HEK293 (cell line): Measurements from ENCODE around the gene CAPN15.

ENCODE experiments used
- HOXA7 ChIP-seq: sonication (generic); formaldehyde crosslinking; IDR thresholded peaks from 2 replicates; pipeline ENCODE4 v1.8.1; 2022; ENCODE audit warnings: missing genetic modification reagents, borderline replicate concordance
- TCF7L2 ChIP-seq: IDR thresholded peaks from 2 replicates; pipeline ENCODE4 v1.6.1; 2011; ENCODE audit warnings: low read depth, mild to moderate bottlenecking, inconsistent platforms, low read length, moderate library complexity, borderline replicate concordance
- ZBTB1 ChIP-seq: fragments of 450-650 bp; formaldehyde crosslinking; IDR thresholded peaks from 2 replicates; pipeline ENCODE4 v1.5.1; 2016; ENCODE audit warnings: missing biosample characterization, missing genetic modification characterization
- ZBTB21 ChIP-seq: fragments of 450-650 bp; formaldehyde crosslinking; IDR thresholded peaks from 2 replicates; pipeline ENCODE4 v1.5.1; 2017; ENCODE audit warnings: missing biosample characterization, missing genetic modification characterization
- ZNF223 ChIP-seq: fragments of 450-650 bp; formaldehyde crosslinking; IDR thresholded peaks from 2 replicates; pipeline ENCODE4 v1.5.1; 2016; ENCODE audit warnings: missing biosample characterization, missing genetic modification characterization
- ZNF23 ChIP-seq: fragments of 450-650 bp; formaldehyde crosslinking; IDR thresholded peaks from 2 replicates; pipeline ENCODE4 v1.5.1; 2016; ENCODE audit warnings: missing biosample characterization, missing genetic modification characterization, borderline replicate concordance
- ZNF274 ChIP-seq, 2 experiments: fragments of 200-500 bp in 1 of 2; fragments of 450-650 bp in 1 of 2; sonication (Bioruptor generic) in 1 of 2; formaldehyde crosslinking in 1 of 2; IDR thresholded peaks; 2 replicates each; pipeline versions ENCODE4 v1.5.1 to v1.6.1; 2014 to 2016; ENCODE audit warnings: borderline replicate concordance in 1 of 2, inconsistent platforms in 1 of 2, low read length in 1 of 2, missing biosample characterization in 1 of 2, missing genetic modification characterization in 1 of 2
- ZNF501 ChIP-seq: fragments of 450-650 bp; formaldehyde crosslinking; IDR thresholded peaks from 2 replicates; pipeline ENCODE4 v1.5.1; 2016; ENCODE audit warnings: missing biosample characterization, missing genetic modification characterization
- ZNF747 ChIP-seq: fragments of 450-650 bp; formaldehyde crosslinking; IDR thresholded peaks from 2 replicates; pipeline ENCODE4 v1.5.1; 2016; ENCODE audit warnings: missing biosample characterization, missing genetic modification characterization
- ZSCAN30 ChIP-seq: fragments of 450-650 bp; IDR thresholded peaks from 2 replicates; pipeline ENCODE4 v1.5.1; 2018; ENCODE audit warnings: missing biosample characterization, mild to moderate bottlenecking, missing genetic modification characterization, moderate library complexity
- TF ChIP-seq, protein P1 (sequence below): fragments of 450-650 bp; formaldehyde crosslinking; IDR thresholded peaks from 2 replicates; pipeline ENCODE4 v1.5.1; 2016; ENCODE audit warnings: missing biosample characterization, missing genetic modification characterization
- TF ChIP-seq, protein P2 (sequence below): fragments of 450-650 bp; formaldehyde crosslinking; IDR thresholded peaks from 2 replicates; pipeline ENCODE4 v1.5.1; 2016; ENCODE audit warnings: missing biosample characterization, missing genetic modification characterization
- TF ChIP-seq, protein P3 (sequence below): fragments of 450-650 bp; formaldehyde crosslinking; IDR thresholded peaks from 2 replicates; pipeline ENCODE4 v1.5.1; 2016; ENCODE audit warnings: missing biosample characterization, missing genetic modification characterization, low read depth

- TF ChIP-seq ZNF274 (IDR thresholded peaks at IDR 0.05; ENCODE audit: low read length) = no peak
- TF ChIP-seq ZNF274 (tag by site-specific recombination; IDR thresholded peaks at IDR 0.05; ENCODE audit: borderline replicate concordance) = no peak
- TF ChIP-seq ZSCAN30 (tag by site-specific recombination) = no peak
- TF ChIP-seq, protein P1, sequence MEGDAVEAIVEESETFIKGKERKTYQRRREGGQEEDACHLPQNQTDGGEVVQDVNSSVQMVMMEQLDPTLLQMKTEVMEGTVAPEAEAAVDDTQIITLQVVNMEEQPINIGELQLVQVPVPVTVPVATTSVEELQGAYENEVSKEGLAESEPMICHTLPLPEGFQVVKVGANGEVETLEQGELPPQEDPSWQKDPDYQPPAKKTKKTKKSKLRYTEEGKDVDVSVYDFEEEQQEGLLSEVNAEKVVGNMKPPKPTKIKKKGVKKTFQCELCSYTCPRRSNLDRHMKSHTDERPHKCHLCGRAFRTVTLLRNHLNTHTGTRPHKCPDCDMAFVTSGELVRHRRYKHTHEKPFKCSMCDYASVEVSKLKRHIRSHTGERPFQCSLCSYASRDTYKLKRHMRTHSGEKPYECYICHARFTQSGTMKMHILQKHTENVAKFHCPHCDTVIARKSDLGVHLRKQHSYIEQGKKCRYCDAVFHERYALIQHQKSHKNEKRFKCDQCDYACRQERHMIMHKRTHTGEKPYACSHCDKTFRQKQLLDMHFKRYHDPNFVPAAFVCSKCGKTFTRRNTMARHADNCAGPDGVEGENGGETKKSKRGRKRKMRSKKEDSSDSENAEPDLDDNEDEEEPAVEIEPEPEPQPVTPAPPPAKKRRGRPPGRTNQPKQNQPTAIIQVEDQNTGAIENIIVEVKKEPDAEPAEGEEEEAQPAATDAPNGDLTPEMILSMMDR (tag by site-specific recombination) = no peak
- no peak for TF ChIP-seq TCF7L2
- TF ChIP-seq HOXA7 (CRISPR knock-in tag) = no peak
- no peak for TF ChIP-seq ZNF747 (tag by site-specific recombination)
- no peak for TF ChIP-seq ZBTB21 (tag by site-specific recombination)
- TF ChIP-seq, protein P2, sequence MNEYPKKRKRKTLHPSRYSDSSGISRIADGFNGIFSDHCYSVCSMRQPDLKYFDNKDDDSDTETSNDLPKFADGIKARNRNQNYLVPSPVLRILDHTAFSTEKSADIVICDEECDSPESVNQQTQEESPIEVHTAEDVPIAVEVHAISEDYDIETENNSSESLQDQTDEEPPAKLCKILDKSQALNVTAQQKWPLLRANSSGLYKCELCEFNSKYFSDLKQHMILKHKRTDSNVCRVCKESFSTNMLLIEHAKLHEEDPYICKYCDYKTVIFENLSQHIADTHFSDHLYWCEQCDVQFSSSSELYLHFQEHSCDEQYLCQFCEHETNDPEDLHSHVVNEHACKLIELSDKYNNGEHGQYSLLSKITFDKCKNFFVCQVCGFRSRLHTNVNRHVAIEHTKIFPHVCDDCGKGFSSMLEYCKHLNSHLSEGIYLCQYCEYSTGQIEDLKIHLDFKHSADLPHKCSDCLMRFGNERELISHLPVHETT (tag by site-specific recombination) = no peak
- TF ChIP-seq ZNF501 (tag by site-specific recombination) = no peak
- TF ChIP-seq ZNF223 (tag by site-specific recombination) = no peak
- no peak for TF ChIP-seq ZBTB1
- TF ChIP-seq, protein P3, sequence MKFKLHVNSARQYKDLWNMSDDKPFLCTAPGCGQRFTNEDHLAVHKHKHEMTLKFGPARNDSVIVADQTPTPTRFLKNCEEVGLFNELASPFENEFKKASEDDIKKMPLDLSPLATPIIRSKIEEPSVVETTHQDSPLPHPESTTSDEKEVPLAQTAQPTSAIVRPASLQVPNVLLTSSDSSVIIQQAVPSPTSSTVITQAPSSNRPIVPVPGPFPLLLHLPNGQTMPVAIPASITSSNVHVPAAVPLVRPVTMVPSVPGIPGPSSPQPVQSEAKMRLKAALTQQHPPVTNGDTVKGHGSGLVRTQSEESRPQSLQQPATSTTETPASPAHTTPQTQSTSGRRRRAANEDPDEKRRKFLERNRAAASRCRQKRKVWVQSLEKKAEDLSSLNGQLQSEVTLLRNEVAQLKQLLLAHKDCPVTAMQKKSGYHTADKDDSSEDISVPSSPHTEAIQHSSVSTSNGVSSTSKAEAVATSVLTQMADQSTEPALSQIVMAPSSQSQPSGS (tag by site-specific recombination) = no peak
- no peak for TF ChIP-seq ZNF23 (tag by site-specific recombination)
Measured at GRCh38 chr16:533391-534123, 6.0 kb downstream of the CAPN15 start.
